Lower leg skin (tissue), 3 donors: ENCODE results near the gene GALNT18.

Source experiments
- POLR2A ChIP-seq, 2 donors: fragments of 450-650 bp; IDR thresholded peaks; one replicate each; pipeline ENCODE4 v1.6.1; 2016 to 2017; ENCODE audit warnings: antibody characterized with exemption in 2 of 2, mild to moderate bottlenecking in 1 of 2, moderate library complexity in 1 of 2
- TF ChIP-seq, protein P1 (sequence below), 3 donors: fragments of 450-650 bp; IDR thresholded peaks; one replicate each; pipeline ENCODE4 v1.5.1; 2016; ENCODE audit warnings: antibody characterized with exemption in 3 of 3, mild to moderate bottlenecking in 3 of 3, moderate library complexity in 2 of 3

DNA sequence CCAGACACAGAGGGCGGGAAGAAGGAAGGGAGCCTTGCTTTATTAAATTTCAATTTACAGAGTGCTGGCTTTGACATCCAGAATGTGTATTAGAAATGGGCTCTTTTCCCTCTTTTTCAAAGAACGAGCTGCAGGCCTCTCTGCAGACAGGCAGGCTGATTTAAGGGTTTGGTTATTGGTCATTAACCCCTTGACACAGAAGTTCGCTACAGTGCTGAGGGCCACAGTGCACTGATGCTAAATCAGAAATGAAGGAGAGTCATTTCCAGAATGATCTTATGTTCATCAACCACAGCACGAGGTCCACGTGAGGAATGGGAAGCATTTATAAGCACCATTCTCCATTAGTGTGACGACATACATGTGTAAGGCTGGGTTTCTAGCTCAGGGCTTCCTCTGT, 320.6 kb downstream of the GALNT18 start:
- TF ChIP-seq, protein P1, sequence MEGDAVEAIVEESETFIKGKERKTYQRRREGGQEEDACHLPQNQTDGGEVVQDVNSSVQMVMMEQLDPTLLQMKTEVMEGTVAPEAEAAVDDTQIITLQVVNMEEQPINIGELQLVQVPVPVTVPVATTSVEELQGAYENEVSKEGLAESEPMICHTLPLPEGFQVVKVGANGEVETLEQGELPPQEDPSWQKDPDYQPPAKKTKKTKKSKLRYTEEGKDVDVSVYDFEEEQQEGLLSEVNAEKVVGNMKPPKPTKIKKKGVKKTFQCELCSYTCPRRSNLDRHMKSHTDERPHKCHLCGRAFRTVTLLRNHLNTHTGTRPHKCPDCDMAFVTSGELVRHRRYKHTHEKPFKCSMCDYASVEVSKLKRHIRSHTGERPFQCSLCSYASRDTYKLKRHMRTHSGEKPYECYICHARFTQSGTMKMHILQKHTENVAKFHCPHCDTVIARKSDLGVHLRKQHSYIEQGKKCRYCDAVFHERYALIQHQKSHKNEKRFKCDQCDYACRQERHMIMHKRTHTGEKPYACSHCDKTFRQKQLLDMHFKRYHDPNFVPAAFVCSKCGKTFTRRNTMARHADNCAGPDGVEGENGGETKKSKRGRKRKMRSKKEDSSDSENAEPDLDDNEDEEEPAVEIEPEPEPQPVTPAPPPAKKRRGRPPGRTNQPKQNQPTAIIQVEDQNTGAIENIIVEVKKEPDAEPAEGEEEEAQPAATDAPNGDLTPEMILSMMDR (IDR thresholded peaks at IDR 0.05) = no peak
- no peak for TF ChIP-seq POLR2A (IDR thresholded peaks at IDR 0.05)
